Left lung (tissue), 14 donors: Measurements from ENCODE around the gene ME1. TPM values are rescaled to one million over a fixed set of nuclear protein-coding genes. Genes with fewer than 3 reads are reported as not detected.

Experiments
- ATAC-seq: fragments of 200-7000 bp; cut with Tn5 transposase; one replicate; pipeline ENCODE4 v1.9.1; 2020; ENCODE audit warnings: moderate library complexity
- DNase-seq, 4 donors: peaks; one replicate each; pipeline ENCODE4 v3.0.0-alpha.2; 2013 to 2020
- H3K27ac ChIP-seq, 2 donors: fragments of 200-600 bp; sonication (generic) in 1 of 2; one replicate each; pipeline versions ENCODE4 v1.5.0 to v1.8.0; 2020 to 2021
- H3K27me3 ChIP-seq, 2 donors: fragments of 200-600 bp; sonication (generic) in 1 of 2; one replicate each; pipeline versions ENCODE4 v1.5.0 to v1.8.0; 2020 to 2021
- H3K36me3 ChIP-seq, 2 donors: fragments of 200-600 bp; sonication (generic) in 1 of 2; one replicate each; pipeline versions ENCODE4 v1.5.0 to v1.8.0; 2020 to 2021
- H3K4me1 ChIP-seq, 2 donors: fragments of 200-600 bp; one replicate each; pipeline ENCODE4 v1.8.0; 2021
- H3K4me3 ChIP-seq, 2 donors: fragments of 200-600 bp; sonication (generic) in 1 of 2; one replicate each; pipeline versions ENCODE4 v1.5.0 to v1.8.0; 2020 to 2021; ENCODE audit warnings: mild to moderate bottlenecking in 1 of 2
- H3K9me3 ChIP-seq, 2 donors: fragments of 200-600 bp; sonication (generic) in 1 of 2; one replicate each; pipeline versions ENCODE4 v1.5.0 to v1.8.0; 2020 to 2021
- intact Hi-C, 2 donors: fragments of 100-400 bp; cut with DNase I; formaldehyde crosslinking; loops; one replicate each; pipeline versions ENCODE4 v1.11.2 to v1.14.2; 2022
- long read RNA-seq, 12 donors: library from polyadenylated mRNA in 2 of 12; unstranded in 2 of 12; transcript quantifications; one replicate each; pipeline ENCODE4 v2.0.0 and lab custom pipeline, GENCODE V29; 2019 to 2026
- polyA plus RNA-seq, 6 donors: library from polyadenylated mRNA; unstranded; fragments of 120-200 nt; gene quantifications; one replicate each; pipeline ENCODE4 v1.2.1, GENCODE V29; 2013; ENCODE audit not compliant: insufficient read length in 6 of 6
- total RNA-seq, 2 donors: library from RNA; stranded (reverse); fragmentation: NEBNext Ultra II Directional; extraction: Animal tissue kit (Norgen Biotek cat#: 25700); gene quantifications; one replicate each; pipeline ENCODE4 v1.2.1, GENCODE V29; 2021
- TF ChIP-seq, protein P1 (sequence below), 2 donors: fragments of 200-600 bp; sonication (generic) in 1 of 2; IDR thresholded peaks; one replicate each; pipeline versions ENCODE4 v1.5.0 to v1.8.0; 2021; ENCODE audit warnings: antibody characterized with exemption in 2 of 2
- donor health status: DM: no; HTN: yes; CAD: no.
- donor health status: DM: no; HTN: no; CAD: no.

The ME1 gene
- total RNA-seq, result 10 to 100 TPM; 22.6 to 30.7 TPM
- 10 to 100 TPM in 5 of 6 donors, 1 to 10 TPM in 1; 8.9 to 15.8 (median 11.8) TPM for polyA plus RNA-seq
- long read RNA-seq, donor 1, partial matches to known transcripts, result 0 of 3 reads
- long read RNA-seq, donor 1, other reads (novel, unspliced or antisense), result 0 of 3 reads
- long read RNA-seq, donor 2, partial matches to known transcripts, result 5 of 7 reads
- long read RNA-seq, donor 2, other reads (novel, unspliced or antisense), result 0 of 7 reads
- long read RNA-seq, donor 3, transcript ME1-201 (14 exons, 3,371 nt), result major isoform, 5 of 5 reads
- long read RNA-seq, donor 3, partial matches to known transcripts, result 0 of 5 reads
- long read RNA-seq, donor 3, other reads (novel, unspliced or antisense), result 0 of 5 reads
- long read RNA-seq, donor 4, transcript ME1-201 (14 exons, 3,371 nt), result major isoform, 10 of 13 reads
- long read RNA-seq, donor 4, partial matches to known transcripts, result 0 of 13 reads
- long read RNA-seq, donor 4, other reads (novel, unspliced or antisense), result 3 of 13 reads
- long read RNA-seq, donor 5, partial matches to known transcripts, result 0 of 1 reads
- long read RNA-seq, donor 5, other reads (novel, unspliced or antisense), result 0 of 1 reads
- long read RNA-seq, donor 6, transcript ME1-201 (14 exons, 3,371 nt), result major isoform, 5 of 5 reads
- long read RNA-seq, donor 6, partial matches to known transcripts, result 0 of 5 reads
- long read RNA-seq, donor 6, other reads (novel, unspliced or antisense), result 0 of 5 reads
- long read RNA-seq, donor 7, partial matches to known transcripts, result 0 of 2 reads
- long read RNA-seq, donor 7, other reads (novel, unspliced or antisense), result 0 of 2 reads
- long read RNA-seq, donor 8, partial matches to known transcripts, result 0 of 4 reads
- long read RNA-seq, donor 8, other reads (novel, unspliced or antisense), result 0 of 4 reads
- long read RNA-seq, donor 9, result 0 reads
- long read RNA-seq, donor 10, partial matches to known transcripts, result 3 of 9 reads
- long read RNA-seq, donor 10, other reads (novel, unspliced or antisense), result 3 of 9 reads
- long read RNA-seq, donor 11, transcript ME1-201 (14 exons, 3,371 nt), result major isoform, 6 of 6 reads
- long read RNA-seq, donor 11, partial matches to known transcripts, result 0 of 6 reads
- long read RNA-seq, donor 11, other reads (novel, unspliced or antisense), result 0 of 6 reads
- long read RNA-seq, donor 12, partial matches to known transcripts, result 0 of 2 reads
- long read RNA-seq, donor 12, other reads (novel, unspliced or antisense), result 0 of 2 reads

DNA sequence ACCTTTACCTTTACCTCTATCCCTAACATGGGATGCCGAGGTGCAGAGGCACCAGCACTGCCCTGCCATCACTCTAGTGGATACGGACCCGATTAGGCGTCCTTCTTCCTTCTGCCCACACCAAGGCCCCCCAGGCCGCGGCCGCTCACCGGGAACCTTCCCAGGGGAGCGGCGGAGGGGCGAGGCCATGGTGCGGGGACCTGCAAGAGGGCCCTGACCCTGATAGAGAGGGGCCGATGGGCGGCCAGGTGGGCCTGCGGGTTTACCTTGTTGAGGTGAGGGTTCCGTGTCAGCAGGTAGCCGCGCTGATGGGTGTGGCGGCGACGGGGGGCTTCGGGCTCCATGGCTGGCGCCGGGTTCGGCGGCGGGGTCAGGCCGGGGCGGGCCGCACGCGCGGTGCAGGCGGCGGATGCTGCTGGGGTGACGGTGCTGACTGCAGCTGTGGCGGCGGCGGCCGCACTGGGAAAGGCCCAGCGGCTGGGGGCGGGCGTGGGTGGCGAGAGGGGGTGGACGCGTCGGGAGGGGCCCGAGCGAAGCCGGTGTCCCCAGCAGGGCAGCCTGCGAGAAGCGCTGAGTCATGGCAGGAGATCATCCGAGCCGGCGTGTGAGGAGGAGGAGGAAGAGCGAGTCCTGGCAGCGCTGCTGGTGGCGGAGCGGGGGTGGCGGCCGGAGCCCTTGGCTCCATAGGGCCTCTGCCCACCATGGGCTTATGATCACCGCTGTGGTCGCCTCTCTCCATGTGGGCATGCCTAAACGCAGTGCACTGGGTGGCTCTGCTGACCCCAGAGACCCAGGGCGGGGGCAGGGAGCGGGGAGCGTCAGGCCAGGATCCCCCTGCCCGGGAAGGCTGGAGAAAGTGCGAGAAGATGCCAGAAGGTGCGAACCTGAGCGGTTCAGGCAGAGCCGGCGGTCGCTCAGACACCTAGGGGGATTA lies at the start of gene ME1:
TSS of gene ME1 (minus strand) at position 441 of the 934 bp plus-strand sequence. CDS start at position 344, 97 bp downstream.
- Histone ChIP-seq H3K27ac (peak within 1 kb of the TSS; percentile 76 to 83), H3K27me3 (peaks cover 0 to 19% of the 10 kb centered on the region in 2 donors), H3K9me3 (no peaks in the 10 kb centered on the region), H3K4me3 (peak within 1 kb of the TSS; percentile 46 to 69), H3K4me1 (peaks cover 4 to 35% of the 10 kb centered on the region in 2 donors), H3K36me3 (no peaks in the 10 kb centered on the region)
- TF ChIP-seq, protein P1, sequence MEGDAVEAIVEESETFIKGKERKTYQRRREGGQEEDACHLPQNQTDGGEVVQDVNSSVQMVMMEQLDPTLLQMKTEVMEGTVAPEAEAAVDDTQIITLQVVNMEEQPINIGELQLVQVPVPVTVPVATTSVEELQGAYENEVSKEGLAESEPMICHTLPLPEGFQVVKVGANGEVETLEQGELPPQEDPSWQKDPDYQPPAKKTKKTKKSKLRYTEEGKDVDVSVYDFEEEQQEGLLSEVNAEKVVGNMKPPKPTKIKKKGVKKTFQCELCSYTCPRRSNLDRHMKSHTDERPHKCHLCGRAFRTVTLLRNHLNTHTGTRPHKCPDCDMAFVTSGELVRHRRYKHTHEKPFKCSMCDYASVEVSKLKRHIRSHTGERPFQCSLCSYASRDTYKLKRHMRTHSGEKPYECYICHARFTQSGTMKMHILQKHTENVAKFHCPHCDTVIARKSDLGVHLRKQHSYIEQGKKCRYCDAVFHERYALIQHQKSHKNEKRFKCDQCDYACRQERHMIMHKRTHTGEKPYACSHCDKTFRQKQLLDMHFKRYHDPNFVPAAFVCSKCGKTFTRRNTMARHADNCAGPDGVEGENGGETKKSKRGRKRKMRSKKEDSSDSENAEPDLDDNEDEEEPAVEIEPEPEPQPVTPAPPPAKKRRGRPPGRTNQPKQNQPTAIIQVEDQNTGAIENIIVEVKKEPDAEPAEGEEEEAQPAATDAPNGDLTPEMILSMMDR (IDR thresholded peaks at IDR 0.05), result no peak
- DNase-seq (peak; percentile 29 to 94 (median 78)), ATAC-seq (peak; percentile 92)
- intact Hi-C loops, result no loop called here

GRCh38 chr6:83480470-83480869 lies 49.6 kb upstream of the ME1 start:
- H3K27ac ChIP-seq, result no peak overlapping the region
- intact Hi-C loops, result no loop called here

GRCh38 chr6:83479389-83479788 lies 48.5 kb upstream of the ME1 start:
- Histone ChIP-seq H3K27me3 (no peaks in the 10 kb centered on the region), H3K4me1 (no peaks in the 10 kb centered on the region), H3K9me3 (no peaks in the 10 kb centered on the region), H3K36me3 (no peaks in the 10 kb centered on the region), H3K4me3 (no peak overlapping the region), H3K27ac (no peak overlapping the region)
- TF ChIP-seq, protein P1 (IDR thresholded peaks at IDR 0.05), result no peak
- intact Hi-C loops, result no loop called here
- DNase-seq (no peak), ATAC-seq (no peak)

More at GRCh38 chr6:83480470-83480869, 49.6 kb upstream of the ME1 start:
- Histone ChIP-seq H3K4me1 (no peaks in the 10 kb centered on the region), H3K9me3 (no peaks in the 10 kb centered on the region), H3K4me3 (no peak overlapping the region), H3K27me3 (no peaks in the 10 kb centered on the region), H3K36me3 (no peaks in the 10 kb centered on the region)
- TF ChIP-seq, protein P1 (IDR thresholded peaks at IDR 0.05), result no peak
- DNase-seq (no peak), ATAC-seq (no peak)

DNA sequence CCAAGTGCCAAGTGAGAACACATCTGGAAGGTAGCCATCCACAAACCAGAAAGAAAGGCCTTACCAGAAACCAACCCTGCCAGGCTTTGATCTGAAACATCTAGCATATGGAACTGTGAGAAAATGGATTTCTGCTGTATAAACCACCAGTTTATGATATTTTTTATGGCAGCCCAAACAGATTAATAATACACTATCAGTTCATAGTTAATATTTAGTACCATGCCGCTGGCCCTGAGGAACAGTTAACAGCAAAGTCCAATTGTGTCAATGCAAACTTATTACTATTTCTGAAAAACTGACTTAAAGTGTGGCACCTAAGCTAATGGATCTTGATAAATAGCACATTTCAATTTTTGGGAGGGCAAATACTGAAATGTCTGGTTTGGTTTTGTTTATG lies 46.1 kb upstream of the ME1 start:
- no peaks in the 10 kb centered on the region for H3K4me1 ChIP-seq
- DNase-seq (no peak), ATAC-seq (no peak)
- TF ChIP-seq, protein P1 (IDR thresholded peaks at IDR 0.05), result no peak
- no peak overlapping the region for H3K4me3 ChIP-seq
- H3K36me3 ChIP-seq, result no peaks in the 10 kb centered on the region
- H3K27ac ChIP-seq, result no peak overlapping the region
- no peaks in the 10 kb centered on the region for H3K9me3 ChIP-seq
- H3K27me3 ChIP-seq, result no peaks in the 10 kb centered on the region
- intact Hi-C loops, result no loop called here
